Vagina (tissue), 2 donors: ENCODE measurements around the gene RAVER2.

Source experiments
- POLR2A ChIP-seq, 2 donors: fragments of 450-650 bp; IDR thresholded peaks; one replicate each; pipeline ENCODE4 v1.6.1; 2017; ENCODE audit warnings: antibody characterized with exemption in 2 of 2, mild to moderate bottlenecking in 2 of 2, moderate library complexity in 2 of 2
- TF ChIP-seq, protein P1 (sequence below), 3 experiments: fragments of 450-650 bp in 2 of 3; fragments of 200-600 bp in 1 of 3; sonication (generic) in 1 of 3; IDR thresholded peaks; one replicate each; pipeline ENCODE4 v1.5.1; 2017 to 2019; ENCODE audit warnings: antibody characterized with exemption in 3 of 3, mild to moderate bottlenecking in 2 of 3, moderate library complexity in 2 of 3

GRCh38 chr1:64766429-64766828, 21.6 kb downstream of the RAVER2 start:
- TF ChIP-seq, protein P1, sequence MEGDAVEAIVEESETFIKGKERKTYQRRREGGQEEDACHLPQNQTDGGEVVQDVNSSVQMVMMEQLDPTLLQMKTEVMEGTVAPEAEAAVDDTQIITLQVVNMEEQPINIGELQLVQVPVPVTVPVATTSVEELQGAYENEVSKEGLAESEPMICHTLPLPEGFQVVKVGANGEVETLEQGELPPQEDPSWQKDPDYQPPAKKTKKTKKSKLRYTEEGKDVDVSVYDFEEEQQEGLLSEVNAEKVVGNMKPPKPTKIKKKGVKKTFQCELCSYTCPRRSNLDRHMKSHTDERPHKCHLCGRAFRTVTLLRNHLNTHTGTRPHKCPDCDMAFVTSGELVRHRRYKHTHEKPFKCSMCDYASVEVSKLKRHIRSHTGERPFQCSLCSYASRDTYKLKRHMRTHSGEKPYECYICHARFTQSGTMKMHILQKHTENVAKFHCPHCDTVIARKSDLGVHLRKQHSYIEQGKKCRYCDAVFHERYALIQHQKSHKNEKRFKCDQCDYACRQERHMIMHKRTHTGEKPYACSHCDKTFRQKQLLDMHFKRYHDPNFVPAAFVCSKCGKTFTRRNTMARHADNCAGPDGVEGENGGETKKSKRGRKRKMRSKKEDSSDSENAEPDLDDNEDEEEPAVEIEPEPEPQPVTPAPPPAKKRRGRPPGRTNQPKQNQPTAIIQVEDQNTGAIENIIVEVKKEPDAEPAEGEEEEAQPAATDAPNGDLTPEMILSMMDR (IDR thresholded peaks at IDR 0.05), result no peak
- no peak for TF ChIP-seq POLR2A (IDR thresholded peaks at IDR 0.05)
